ENCODE results near the gene B4GALNT3. TPM values are rescaled to one million over a fixed set of nuclear protein-coding genes. Genes with fewer than 3 reads are reported as not detected.

Gene B4GALNT3
- total RNA-seq, 2 donors from 2014 or later: 19.3 to 29.0 TPM

GRCh38 chr12:510071-510825 is 50.5 kb downstream of the B4GALNT3 start:
- Histone ChIP-seq H3K4me1 (peaks cover 0 to 42% of the 10 kb centered on the region in 2 donors), H3K9me3 (no peaks in the 10 kb centered on the region), H3K27ac (peak overlapping the region; percentile 54 to 88), H3K27me3 (no peaks in the 10 kb centered on the region), H3K36me3 (no peaks in the 10 kb centered on the region), H3K4me3 (no peak overlapping the region)
- no peak for DNase-seq (ENCODE audit: low spot score)
- TF ChIP-seq CTCF (IDR thresholded peaks at IDR 0.05): no peak

GRCh38 chr12:512933-513332 is 53.2 kb downstream of the B4GALNT3 start:
- no peaks in the 10 kb centered on the region for H3K27me3 ChIP-seq
- no peaks in the 10 kb centered on the region for H3K9me3 ChIP-seq
- H3K27ac ChIP-seq: peak overlapping the region in 1 of 2 donors; percentile 75
- no peak for DNase-seq (ENCODE audit: low spot score)
- no peaks in the 10 kb centered on the region for H3K36me3 ChIP-seq
- no peak overlapping the region for H3K4me3 ChIP-seq
- peaks cover 0 to 37% of the 10 kb centered on the region in 2 donors for H3K4me1 ChIP-seq
- no peak for TF ChIP-seq CTCF (IDR thresholded peaks at IDR 0.05)

- Histone ChIP-seq H3K4me3 (no peak overlapping the region), H3K9me3 (no peaks in the 10 kb centered on the region), H3K27me3 (no peaks in the 10 kb centered on the region), H3K4me1 (peaks cover 0 to 33% of the 10 kb centered on the region in 2 donors), H3K27ac (peak overlapping the region; percentile 26 to 75), H3K36me3 (no peaks in the 10 kb centered on the region)
- no peak for DNase-seq (ENCODE audit: low spot score)
- TF ChIP-seq CTCF (IDR thresholded peaks at IDR 0.05): no peak
Measured at GRCh38 chr12:513446-513845, 53.7 kb downstream of the B4GALNT3 start.

- no peaks in the 10 kb centered on the region for H3K36me3 ChIP-seq
- H3K4me3 ChIP-seq: no peak overlapping the region
- H3K27me3 ChIP-seq: no peaks in the 10 kb centered on the region
- H3K9me3 ChIP-seq: no peaks in the 10 kb centered on the region
- H3K4me1 ChIP-seq: peaks cover 0 to 9% of the 10 kb centered on the region in 2 donors
- H3K27ac ChIP-seq: no peak overlapping the region
- DNase-seq (ENCODE audit: low spot score): no peak
- no peak for TF ChIP-seq CTCF (IDR thresholded peaks at IDR 0.05)
Measured at GRCh38 chr12:517538-517937, 57.8 kb downstream of the B4GALNT3 start.

GRCh38 chr12:520119-520518 is 60.4 kb downstream of the B4GALNT3 start:
- Histone ChIP-seq H3K27me3 (no peaks in the 10 kb centered on the region), H3K4me1 (no peaks in the 10 kb centered on the region)

More at GRCh38 chr12:520119-520518, 60.4 kb downstream of the B4GALNT3 start:
- no peaks in the 10 kb centered on the region for H3K9me3 ChIP-seq
- no peak overlapping the region for H3K4me3 ChIP-seq
- H3K27ac ChIP-seq: no peak overlapping the region
- TF ChIP-seq CTCF (IDR thresholded peaks at IDR 0.05): no peak
- no peaks in the 10 kb centered on the region for H3K36me3 ChIP-seq
- DNase-seq (ENCODE audit: low spot score): no peak

Data from right atrium auricular region (tissue), 2 donors.